Measurements from ENCODE around the gene CTIF.

DNA sequence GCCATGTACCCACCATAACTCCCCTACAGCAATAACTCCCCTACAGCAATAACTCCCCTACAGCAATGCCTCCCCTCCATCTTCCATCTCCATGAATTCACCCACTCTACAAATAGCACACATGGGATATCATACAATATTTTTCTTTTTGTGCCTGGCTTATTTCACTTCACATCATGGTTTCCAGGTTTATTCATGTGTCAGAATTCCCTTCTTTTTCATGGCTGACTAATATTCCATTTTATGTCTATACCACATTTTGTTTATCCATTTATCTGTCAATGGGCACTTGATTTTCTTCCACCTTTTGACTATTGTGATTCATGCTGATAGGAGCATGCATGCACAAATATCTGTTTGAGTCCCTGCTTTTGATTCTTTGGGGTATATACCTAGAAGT lies 233.6 kb downstream of the CTIF start:
- TF ChIP-seq EZH2 (IDR thresholded peaks at IDR 0.05; ENCODE audit: low read length, missing control alignments): no peak
- no peak for TF ChIP-seq CTCF (conservative IDR thresholded peaks at IDR 0.05 in 1 of 2, IDR thresholded peaks at IDR 0.05 in 1 of 2; ENCODE audit: low read depth in 1 of 2, low read length in 2 of 2)
